SKM-1 treated with dmso at 0.1 percent for 144 hours (cell line): ENCODE results near the gene TRIO.
A peak's percentile ranks its signal among the peaks of the same experiment; 100 is the strongest.

ENCODE experiments used
- DNase-seq: peaks from one replicate; lab custom pipeline; 2025; ENCODE audit not compliant: unreplicated experiment; lab: John Stamatoyannopoulos, UW

Gene TRIO

GRCh38 chr5:14166437-14166836 lies 23.3 kb downstream of the TRIO start:
- no peak for DNase-seq

- no peak for DNase-seq
Measured at GRCh38 chr5:14167211-14167845, 24.2 kb downstream of the TRIO start.

GRCh38 chr5:14168144-14168792 lies 25.1 kb downstream of the TRIO start:
- peak; percentile 49 for DNase-seq

GRCh38 chr5:14168793-14169262 lies 25.7 kb downstream of the TRIO start:
- DNase-seq, result no peak

GRCh38 chr5:14171046-14171445 lies 27.9 kb downstream of the TRIO start:
- DNase-seq, result no peak

GRCh38 chr5:14171621-14172020 lies 28.5 kb downstream of the TRIO start:
- peak; percentile 65 for DNase-seq

GRCh38 chr5:14172149-14172795 lies 29.1 kb downstream of the TRIO start:
- no peak for DNase-seq

- DNase-seq, result no peak
Measured at GRCh38 chr5:14173377-14174229, 30.5 kb downstream of the TRIO start.

GRCh38 chr5:14174230-14174636 lies 31.1 kb downstream of the TRIO start:
- peak; percentile 46 for DNase-seq

GRCh38 chr5:14175381-14175780 lies 32.2 kb downstream of the TRIO start:
- DNase-seq, result no peak

- DNase-seq, result no peak
Measured at GRCh38 chr5:14176888-14177287, 33.7 kb downstream of the TRIO start.

GRCh38 chr5:14177634-14178033 lies 34.5 kb downstream of the TRIO start:
- no peak for DNase-seq

- DNase-seq, result no peak
Measured at GRCh38 chr5:14178091-14178490, 34.9 kb downstream of the TRIO start.

GRCh38 chr5:14178671-14179211 lies 35.6 kb downstream of the TRIO start:
- no peak for DNase-seq

- no peak for DNase-seq
Measured at GRCh38 chr5:14179446-14179845, 36.3 kb downstream of the TRIO start.

GRCh38 chr5:14180437-14180836 lies 37.3 kb downstream of the TRIO start:
- no peak for DNase-seq

GRCh38 chr5:14181299-14181968 lies 38.3 kb downstream of the TRIO start:
- no peak for DNase-seq

- no peak for DNase-seq
Measured at GRCh38 chr5:14182761-14183160, 39.6 kb downstream of the TRIO start.

- DNase-seq, result no peak
Measured at GRCh38 chr5:14183187-14183939, 40.2 kb downstream of the TRIO start.

- no peak for DNase-seq
Measured at GRCh38 chr5:14184082-14184481, 40.9 kb downstream of the TRIO start.
